ENCODE results near the gene LDB3. TPM values are rescaled to one million over a fixed set of nuclear protein-coding genes. Genes with fewer than 3 reads are reported as not detected.
A peak's percentile ranks its signal among the peaks of the same experiment; 100 is the strongest.

The LDB3 gene
- total and polyA plus RNA-seq, 11 donors: 165 to 1,759 (median 1,273) TPM

DNA sequence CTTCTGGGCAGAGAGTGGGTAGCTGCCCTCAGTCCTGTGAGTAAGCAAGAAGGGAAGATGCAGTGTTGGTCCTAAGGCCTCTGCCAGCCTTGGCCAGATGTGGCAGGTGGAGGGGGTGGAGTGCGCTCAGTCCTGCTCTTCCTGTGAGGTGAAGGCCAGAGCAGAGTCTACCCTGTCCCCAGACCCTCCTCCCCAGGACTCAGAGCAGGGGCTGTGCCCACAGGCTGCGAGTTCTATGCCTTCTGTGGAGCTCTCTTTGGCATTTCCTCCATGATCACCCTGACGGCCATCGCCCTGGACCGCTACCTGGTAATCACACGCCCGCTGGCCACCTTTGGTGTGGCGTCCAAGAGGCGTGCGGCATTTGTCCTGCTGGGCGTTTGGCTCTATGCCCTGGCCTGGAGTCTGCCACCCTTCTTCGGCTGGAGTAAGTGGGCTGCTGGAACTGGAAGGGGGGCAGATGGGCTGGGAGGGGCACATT lies 10.0 kb upstream of the LDB3 start:
- Histone ChIP-seq H3K4me1 (peaks cover 0 to 43% (median 25%) of the 10 kb centered on the region in 12 donors), H3K9me3 (no peaks in the 10 kb centered on the region), H3K4me3 (no peak overlapping the region), H3K27ac (no peak overlapping the region), H3K36me3 (no peaks in the 10 kb centered on the region), H3K27me3 (no peaks in the 10 kb centered on the region)
- peak; percentile 20 to 61 (median 27) for DNase-seq
- no peak for ATAC-seq
- 63 to 72% (median 68%) methylated on average over 12 of the region's 12 CpGs for WGBS, 4 donors
- intact Hi-C loops (cut with DNase I): no loop called here
- TF ChIP-seq POLR2A (IDR thresholded peaks at IDR 0.05): no peak
- TF ChIP-seq, protein P1, sequence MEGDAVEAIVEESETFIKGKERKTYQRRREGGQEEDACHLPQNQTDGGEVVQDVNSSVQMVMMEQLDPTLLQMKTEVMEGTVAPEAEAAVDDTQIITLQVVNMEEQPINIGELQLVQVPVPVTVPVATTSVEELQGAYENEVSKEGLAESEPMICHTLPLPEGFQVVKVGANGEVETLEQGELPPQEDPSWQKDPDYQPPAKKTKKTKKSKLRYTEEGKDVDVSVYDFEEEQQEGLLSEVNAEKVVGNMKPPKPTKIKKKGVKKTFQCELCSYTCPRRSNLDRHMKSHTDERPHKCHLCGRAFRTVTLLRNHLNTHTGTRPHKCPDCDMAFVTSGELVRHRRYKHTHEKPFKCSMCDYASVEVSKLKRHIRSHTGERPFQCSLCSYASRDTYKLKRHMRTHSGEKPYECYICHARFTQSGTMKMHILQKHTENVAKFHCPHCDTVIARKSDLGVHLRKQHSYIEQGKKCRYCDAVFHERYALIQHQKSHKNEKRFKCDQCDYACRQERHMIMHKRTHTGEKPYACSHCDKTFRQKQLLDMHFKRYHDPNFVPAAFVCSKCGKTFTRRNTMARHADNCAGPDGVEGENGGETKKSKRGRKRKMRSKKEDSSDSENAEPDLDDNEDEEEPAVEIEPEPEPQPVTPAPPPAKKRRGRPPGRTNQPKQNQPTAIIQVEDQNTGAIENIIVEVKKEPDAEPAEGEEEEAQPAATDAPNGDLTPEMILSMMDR (IDR thresholded peaks at IDR 0.05): no peak

DNA sequence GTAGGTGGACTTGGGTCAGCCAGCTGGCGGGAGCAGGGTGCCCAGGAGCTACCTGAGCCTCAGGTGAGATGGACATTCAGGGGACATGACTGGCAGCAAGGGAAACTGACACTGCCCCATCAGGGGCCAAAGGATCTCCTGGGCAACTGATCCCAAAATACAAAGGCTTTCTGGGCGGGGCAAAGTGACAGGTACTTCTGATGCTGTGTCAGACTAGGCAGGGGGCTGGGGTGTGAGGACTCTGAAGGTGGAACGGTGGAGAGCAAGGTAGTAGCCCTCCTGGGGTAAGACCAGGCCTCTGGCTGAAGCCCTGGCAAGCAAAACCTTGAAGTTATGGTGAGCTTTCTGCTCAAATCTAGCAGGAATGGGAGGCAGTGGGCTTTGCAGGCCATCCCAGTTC lies 9.6 kb upstream of the LDB3 start:
- no peak for ATAC-seq
- peak in 2 of 5 donors; percentile 13 for DNase-seq
- H3K27me3 ChIP-seq: no peaks in the 10 kb centered on the region
- H3K36me3 ChIP-seq: no peaks in the 10 kb centered on the region
- TF ChIP-seq POLR2A (IDR thresholded peaks at IDR 0.05): no peak
- TF ChIP-seq, protein P1 (IDR thresholded peaks at IDR 0.05): no peak
- H3K4me3 ChIP-seq: no peak overlapping the region
- intact Hi-C loops (cut with DNase I): no loop called here
- WGBS, 4 donors: 39 to 73% (median 57%) methylated on average over 3 of the region's 3 CpGs
- H3K27ac ChIP-seq: no peak overlapping the region
- no peaks in the 10 kb centered on the region for H3K9me3 ChIP-seq
- H3K4me1 ChIP-seq: peaks cover 0 to 47% (median 28%) of the 10 kb centered on the region in 12 donors

DNA sequence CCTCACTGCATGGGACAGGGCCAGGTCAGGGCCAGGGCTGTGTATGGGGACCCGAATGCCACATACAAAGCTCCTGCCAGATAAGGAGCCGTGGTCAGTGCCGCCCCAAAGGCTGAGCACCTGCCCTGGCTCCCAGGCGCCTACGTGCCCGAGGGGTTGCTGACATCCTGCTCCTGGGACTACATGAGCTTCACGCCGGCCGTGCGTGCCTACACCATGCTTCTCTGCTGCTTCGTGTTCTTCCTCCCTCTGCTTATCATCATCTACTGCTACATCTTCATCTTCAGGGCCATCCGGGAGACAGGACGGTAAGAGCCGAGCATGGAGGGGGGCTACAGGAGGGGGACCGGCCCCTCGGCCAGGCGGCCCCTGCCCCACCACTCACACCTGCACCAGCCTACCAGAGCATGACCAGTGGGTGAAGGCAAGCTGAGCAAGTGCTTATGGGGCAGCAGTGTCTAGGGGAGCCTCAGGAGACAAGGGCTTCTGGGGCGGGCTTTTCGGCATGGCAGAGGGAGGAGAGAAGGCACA lies 9.1 kb upstream of the LDB3 start:
- H3K27me3 ChIP-seq: no peaks in the 10 kb centered on the region
- TF ChIP-seq, protein P1 (IDR thresholded peaks at IDR 0.05): no peak
- no peak for TF ChIP-seq POLR2A (IDR thresholded peaks at IDR 0.05)
- H3K4me1 ChIP-seq: peaks cover 0 to 52% (median 33%) of the 10 kb centered on the region in 12 donors
- no peak overlapping the region for H3K4me3 ChIP-seq
- H3K36me3 ChIP-seq: no peaks in the 10 kb centered on the region
- H3K9me3 ChIP-seq: no peaks in the 10 kb centered on the region
- ATAC-seq (no peak), DNase-seq (peak in 3 of 5 donors; percentile 16 to 58 (median 25))
- intact Hi-C loops (cut with DNase I): no loop called here
- 87 to 92% (median 91%) methylated on average over 19 of the region's 19 CpGs for WGBS, 4 donors
- no peak overlapping the region for H3K27ac ChIP-seq

DNA sequence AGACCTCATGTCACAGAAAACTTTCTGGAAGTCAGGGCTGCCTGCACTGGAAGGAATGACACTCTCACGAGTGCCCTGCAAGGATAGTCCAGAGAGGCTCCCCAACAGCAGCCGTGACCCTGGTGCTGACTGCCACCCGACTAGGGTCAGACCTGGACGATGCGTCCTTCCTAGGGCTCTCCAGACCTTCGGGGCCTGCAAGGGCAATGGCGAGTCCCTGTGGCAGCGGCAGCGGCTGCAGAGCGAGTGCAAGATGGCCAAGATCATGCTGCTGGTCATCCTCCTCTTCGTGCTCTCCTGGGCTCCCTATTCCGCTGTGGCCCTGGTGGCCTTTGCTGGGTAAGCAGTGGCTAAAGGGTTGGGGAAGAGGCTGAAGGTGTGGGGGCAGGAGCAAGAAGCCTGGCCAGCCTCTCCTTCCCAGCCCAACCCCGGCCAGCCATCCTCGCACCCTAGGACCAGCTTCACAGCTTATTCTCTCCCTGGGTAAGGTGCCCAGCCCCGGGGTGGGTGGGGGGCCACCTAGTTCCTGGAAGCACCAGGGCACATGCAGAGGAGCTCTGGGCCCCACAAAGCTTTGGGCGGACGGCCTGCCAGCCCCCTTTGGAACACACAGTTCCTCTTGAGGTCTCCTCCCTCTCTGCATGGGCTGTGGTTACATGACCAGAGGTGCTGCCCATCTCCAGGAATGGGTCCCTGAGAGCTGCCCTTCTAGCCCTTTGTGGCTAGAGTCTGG lies 8.4 kb upstream of the LDB3 start:
- WGBS, 4 donors: 87 to 95% (median 93%) methylated on average over 5 to 17 of the region's 17 CpGs
- intact Hi-C loops (cut with DNase I): no loop called here
- Histone ChIP-seq H3K4me3 (no peak overlapping the region), H3K27ac (no peak overlapping the region), H3K36me3 (no peaks in the 10 kb centered on the region), H3K27me3 (no peaks in the 10 kb centered on the region), H3K4me1 (peaks cover 0 to 57% (median 34%) of the 10 kb centered on the region in 12 donors), H3K9me3 (no peaks in the 10 kb centered on the region)
- TF ChIP-seq, protein P1 (IDR thresholded peaks at IDR 0.05): no peak
- no peak for TF ChIP-seq POLR2A (IDR thresholded peaks at IDR 0.05)
- DNase-seq (peak in 4 of 5 donors; percentile 11 to 55 (median 17)), ATAC-seq (no peak)

Data from heart left ventricle (tissue), 16 donors.